ENCODE results near the gene KCNH5.

The KCNH5 gene, protein sequence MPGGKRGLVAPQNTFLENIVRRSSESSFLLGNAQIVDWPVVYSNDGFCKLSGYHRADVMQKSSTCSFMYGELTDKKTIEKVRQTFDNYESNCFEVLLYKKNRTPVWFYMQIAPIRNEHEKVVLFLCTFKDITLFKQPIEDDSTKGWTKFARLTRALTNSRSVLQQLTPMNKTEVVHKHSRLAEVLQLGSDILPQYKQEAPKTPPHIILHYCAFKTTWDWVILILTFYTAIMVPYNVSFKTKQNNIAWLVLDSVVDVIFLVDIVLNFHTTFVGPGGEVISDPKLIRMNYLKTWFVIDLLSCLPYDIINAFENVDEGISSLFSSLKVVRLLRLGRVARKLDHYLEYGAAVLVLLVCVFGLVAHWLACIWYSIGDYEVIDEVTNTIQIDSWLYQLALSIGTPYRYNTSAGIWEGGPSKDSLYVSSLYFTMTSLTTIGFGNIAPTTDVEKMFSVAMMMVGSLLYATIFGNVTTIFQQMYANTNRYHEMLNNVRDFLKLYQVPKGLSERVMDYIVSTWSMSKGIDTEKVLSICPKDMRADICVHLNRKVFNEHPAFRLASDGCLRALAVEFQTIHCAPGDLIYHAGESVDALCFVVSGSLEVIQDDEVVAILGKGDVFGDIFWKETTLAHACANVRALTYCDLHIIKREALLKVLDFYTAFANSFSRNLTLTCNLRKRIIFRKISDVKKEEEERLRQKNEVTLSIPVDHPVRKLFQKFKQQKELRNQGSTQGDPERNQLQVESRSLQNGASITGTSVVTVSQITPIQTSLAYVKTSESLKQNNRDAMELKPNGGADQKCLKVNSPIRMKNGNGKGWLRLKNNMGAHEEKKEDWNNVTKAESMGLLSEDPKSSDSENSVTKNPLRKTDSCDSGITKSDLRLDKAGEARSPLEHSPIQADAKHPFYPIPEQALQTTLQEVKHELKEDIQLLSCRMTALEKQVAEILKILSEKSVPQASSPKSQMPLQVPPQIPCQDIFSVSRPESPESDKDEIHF

DNA sequence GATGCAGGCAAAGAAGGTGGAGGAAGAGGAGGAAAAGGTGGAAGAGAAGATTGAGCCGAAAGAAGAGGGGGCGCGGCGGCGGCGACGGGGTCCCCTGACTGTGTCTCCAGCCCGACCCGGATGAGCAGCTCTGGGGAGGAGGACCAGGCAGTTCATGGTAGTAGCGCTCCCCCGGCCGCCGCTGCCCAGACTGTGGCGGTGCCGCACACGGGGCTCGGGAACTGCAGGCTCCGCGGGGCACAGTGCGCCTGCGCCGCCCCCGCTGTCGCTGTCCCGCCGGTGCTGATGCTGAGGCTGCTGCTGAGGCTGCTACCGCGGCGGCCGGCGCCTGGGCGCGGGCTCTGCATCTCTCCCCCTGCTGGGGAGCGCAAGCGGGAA, at the start of gene KCNH5:
Gene KCNH5, minus strand, starts transcription at position 225 of the 378 bp plus-strand sequence. CDS start 272 bp downstream, outside the sequence.
- peak; percentile 0 to 2 for DNase-seq
- no peak for TF ChIP-seq POLR2A (IDR thresholded peaks at IDR 0.05; ENCODE audit: low read length)
- TF ChIP-seq GATA1 (IDR thresholded peaks at IDR 0.05; ENCODE audit: low read depth, low read length) = no peak

DNA sequence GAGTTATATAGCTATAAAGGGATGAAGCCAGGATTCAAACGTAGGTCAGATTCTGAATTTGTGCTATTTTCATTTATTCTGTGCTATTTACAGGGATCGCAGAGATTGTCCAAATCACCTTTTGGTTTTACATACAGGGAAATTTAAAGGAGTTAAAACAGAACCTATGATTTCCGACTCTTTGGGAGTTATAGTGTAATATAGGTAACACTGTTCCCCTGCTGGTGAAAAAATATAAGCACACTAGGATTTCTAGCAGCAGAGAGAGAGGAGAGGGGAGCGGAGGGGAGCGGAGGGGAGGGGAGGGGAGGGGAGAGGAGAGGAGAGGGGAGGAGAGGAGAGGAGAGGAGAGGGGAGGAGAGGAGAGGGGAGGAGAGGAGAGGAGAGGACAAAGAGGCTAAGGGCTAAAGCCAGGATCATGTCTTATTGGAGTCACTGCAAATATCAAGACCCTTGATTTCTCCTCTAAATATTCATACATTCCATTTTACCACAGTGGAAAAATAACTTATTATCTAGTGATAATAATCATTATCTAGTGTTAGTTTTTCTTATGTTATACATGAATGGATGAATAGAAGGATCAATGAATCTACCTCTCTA, 46.2 kb upstream of the KCNH5 start:
- no peak for DNase-seq
- no peak for TF ChIP-seq GATA1 (IDR thresholded peaks at IDR 0.05; ENCODE audit: low read depth, low read length)
- no peak for TF ChIP-seq POLR2A (IDR thresholded peaks at IDR 0.05; ENCODE audit: low read length)

DNA sequence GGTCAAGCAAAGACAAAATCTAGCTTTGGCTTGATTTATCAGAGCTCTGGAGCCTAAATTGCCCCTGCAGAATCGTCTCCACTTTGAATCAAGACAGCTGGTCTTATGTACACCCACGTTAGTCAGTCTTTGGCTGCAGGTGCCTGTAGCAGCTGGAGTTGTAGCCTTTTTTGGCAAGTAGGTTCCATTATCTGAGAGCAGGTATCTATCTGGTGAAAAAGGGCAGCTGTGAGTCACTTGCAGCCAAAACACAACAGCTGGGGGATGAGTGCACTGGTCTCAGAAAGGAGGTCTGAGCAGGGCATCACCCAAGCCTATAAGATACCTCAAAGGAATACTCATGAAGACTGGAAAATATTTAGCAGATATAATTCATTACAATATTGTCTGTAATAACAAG, 43.6 kb upstream of the KCNH5 start:
- DNase-seq = no peak
- TF ChIP-seq GATA1 (IDR thresholded peaks at IDR 0.05; ENCODE audit: low read depth, low read length) (no peak), POLR2A (IDR thresholded peaks at IDR 0.05; ENCODE audit: low read length) (no peak)

DNA sequence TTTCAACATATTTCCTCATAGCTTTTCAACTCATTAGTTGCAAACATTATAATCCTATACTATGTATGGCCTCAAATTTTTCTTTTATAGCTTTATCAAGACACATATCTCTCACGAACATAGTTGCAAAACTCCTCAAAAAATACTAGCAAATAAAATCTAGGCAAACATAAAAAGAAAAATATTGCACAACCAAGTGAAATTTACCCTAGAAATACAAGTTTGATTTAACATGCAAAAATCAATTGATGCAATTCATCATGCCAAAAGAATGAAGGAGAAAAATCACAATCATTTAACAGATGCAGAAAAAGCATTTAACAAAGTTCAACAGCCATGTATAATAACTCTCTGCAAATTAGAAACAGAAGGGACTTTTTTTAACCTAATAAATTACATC, 33.3 kb upstream of the KCNH5 start:
- DNase-seq = no peak

DNA sequence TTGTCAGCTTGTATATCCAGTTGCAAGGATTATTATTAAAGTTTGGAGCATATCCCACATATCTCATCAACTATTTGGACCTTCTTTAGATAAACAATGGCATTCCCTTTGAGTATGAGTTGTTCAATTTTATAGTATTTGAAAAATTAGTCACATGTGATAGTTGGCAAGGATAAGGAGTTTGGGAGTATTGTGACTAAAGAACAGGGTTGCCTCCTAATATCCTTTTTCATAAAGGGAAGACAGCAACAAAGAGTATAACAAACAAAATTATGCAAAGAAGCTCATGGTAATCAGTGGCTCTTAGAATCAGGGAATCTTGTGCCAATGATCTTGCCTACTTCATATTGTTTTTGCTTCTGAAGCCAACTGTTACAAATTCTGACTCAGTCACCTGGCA, 31.2 kb upstream of the KCNH5 start:
- TF ChIP-seq GATA1 (IDR thresholded peaks at IDR 0.05; ENCODE audit: low read depth, low read length) (no peak), POLR2A (IDR thresholded peaks at IDR 0.05; ENCODE audit: low read length) (no peak)
- no peak for DNase-seq

More for the DNA sequence above, 33.3 kb upstream of the KCNH5 start:
- TF ChIP-seq GATA1 (IDR thresholded peaks at IDR 0.05; ENCODE audit: low read depth, low read length) (no peak), POLR2A (IDR thresholded peaks at IDR 0.05; ENCODE audit: low read length) (no peak)

DNA sequence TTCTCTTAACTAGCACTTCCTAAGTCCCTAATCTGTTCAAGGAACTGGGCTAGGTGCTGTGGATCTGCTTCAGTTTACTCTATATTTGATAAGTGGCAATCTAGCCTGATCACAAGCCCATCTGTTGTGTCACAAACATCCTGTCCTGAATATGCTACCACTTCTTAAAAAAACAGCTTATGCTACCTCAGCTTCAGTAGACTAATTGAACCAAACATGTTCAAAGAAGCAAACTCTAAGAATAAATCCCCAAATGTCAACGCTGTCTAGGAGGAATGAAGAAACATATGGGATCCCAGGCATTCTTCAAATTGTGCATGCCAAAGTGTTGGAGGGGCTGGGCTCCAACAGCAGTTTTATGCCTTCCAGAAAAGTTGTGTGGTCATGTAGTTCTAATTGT, 10.4 kb upstream of the KCNH5 start:
- TF ChIP-seq POLR2A (IDR thresholded peaks at IDR 0.05; ENCODE audit: low read length) (no peak), GATA1 (IDR thresholded peaks at IDR 0.05; ENCODE audit: low read depth, low read length) (no peak)
- no peak for DNase-seq

DNA sequence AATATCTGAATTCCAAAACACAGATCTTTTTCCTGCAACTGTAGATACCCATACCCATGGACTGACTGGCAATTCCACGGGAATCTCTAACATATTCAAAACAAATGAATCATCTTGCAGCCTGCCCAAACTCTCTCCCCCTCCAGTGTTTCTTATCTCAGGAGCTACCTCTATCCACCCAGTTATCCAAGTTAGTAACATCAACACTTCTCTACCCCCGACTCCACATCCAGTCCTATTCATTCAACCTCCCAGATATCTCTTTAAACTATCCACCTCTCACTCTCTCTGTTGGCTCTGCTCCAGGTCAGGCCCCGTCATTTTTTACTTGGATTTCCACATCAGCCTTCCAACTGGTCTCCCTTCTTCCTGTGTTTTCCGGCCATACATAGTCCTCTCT, 6.7 kb upstream of the KCNH5 start:
- DNase-seq = no peak
- TF ChIP-seq GATA1 (IDR thresholded peaks at IDR 0.05; ENCODE audit: low read depth, low read length) (no peak), POLR2A (IDR thresholded peaks at IDR 0.05; ENCODE audit: low read length) (no peak)

DNA sequence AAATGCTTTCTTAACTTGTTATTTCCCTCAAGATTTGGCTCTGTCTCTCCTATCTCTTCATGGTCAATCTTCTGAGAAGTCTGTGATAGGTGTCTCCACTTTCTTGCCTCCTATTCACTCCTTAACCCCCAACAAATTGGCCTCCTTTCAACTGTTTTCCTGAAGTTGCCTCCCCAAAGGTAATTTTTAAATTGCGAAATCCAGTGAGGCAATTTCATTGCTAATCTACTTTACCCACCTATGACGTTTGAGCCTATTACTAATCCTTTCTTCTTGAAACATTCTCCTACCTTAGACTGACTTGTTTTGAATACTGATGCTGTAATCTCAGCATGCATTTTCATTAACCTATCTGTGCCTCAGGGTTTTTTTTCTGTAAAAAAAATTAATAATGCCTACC, 6.0 kb upstream of the KCNH5 start:
- no peak for TF ChIP-seq POLR2A (IDR thresholded peaks at IDR 0.05; ENCODE audit: low read length)
- no peak for TF ChIP-seq GATA1 (IDR thresholded peaks at IDR 0.05; ENCODE audit: low read depth, low read length)
- no peak for DNase-seq

DNA sequence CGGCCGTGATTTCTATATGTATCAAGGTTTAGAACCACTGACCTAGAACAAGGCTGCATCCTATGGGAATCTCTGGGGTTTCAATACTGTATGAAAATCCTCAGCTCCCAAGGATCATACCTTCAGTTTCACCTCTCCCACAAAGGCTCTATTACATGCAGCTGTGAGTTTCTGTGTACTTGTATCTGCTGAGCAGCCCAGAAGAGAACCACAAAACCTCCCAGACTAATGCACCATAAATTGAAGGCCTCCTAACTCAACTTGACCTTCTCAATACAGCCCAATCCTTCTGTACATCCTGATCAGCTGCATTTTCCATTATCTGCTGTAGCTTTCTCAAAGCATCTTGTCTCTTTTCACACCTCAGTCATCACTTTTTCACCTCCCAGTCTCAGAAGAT, 5.4 kb upstream of the KCNH5 start:
- no peak for DNase-seq
- TF ChIP-seq GATA1 (IDR thresholded peaks at IDR 0.05; ENCODE audit: low read depth, low read length) (no peak), POLR2A (IDR thresholded peaks at IDR 0.05; ENCODE audit: low read length) (no peak)

DNA sequence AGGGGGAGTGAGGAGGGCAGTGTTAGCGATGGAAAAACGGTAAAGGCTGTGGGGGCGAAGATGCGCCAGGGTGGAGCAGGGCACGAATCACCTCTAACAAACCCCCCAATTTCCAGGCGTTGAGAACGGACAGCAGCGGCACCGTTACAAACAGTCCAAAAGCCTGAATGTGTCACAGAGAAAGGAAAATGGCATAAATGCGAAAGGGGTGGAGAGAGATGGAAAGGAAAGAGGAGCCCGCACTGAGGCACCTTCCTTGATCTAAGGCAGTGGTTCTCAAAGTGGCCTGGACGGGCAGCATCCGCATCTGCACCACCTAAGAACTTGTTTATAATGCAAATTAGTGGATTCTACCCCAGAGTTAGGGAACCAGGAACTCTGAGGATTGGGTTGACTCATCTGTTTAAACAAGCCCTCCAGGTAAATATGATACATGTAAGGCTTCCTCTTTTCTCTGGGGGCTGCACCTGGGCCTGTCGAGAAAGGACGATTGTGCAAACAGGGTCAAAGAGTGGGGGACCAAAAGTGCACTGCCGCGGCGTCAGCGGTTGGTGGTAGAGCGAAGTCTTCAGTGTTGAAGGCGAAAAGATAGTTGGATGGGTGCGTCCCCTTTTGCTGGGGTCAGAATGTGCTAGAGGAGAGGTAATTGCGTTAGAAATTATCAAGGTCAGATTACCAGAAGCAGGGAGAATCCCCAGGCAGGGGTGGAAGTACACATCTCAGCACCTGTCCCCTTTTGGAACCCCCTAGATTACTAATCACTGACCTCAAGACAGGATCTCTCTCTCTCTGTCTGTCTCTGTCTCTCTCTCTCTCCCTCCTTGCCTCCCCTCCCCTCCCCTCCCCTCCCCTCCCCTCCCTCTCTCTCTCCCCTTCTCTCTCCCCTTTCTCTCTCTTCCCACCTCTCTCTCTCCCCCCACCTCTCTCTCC, 1.3 kb upstream of the KCNH5 start:
- no peak for DNase-seq
- TF ChIP-seq GATA1 (IDR thresholded peaks at IDR 0.05; ENCODE audit: low read depth, low read length) (no peak), POLR2A (IDR thresholded peaks at IDR 0.05; ENCODE audit: low read length) (no peak)

DNA sequence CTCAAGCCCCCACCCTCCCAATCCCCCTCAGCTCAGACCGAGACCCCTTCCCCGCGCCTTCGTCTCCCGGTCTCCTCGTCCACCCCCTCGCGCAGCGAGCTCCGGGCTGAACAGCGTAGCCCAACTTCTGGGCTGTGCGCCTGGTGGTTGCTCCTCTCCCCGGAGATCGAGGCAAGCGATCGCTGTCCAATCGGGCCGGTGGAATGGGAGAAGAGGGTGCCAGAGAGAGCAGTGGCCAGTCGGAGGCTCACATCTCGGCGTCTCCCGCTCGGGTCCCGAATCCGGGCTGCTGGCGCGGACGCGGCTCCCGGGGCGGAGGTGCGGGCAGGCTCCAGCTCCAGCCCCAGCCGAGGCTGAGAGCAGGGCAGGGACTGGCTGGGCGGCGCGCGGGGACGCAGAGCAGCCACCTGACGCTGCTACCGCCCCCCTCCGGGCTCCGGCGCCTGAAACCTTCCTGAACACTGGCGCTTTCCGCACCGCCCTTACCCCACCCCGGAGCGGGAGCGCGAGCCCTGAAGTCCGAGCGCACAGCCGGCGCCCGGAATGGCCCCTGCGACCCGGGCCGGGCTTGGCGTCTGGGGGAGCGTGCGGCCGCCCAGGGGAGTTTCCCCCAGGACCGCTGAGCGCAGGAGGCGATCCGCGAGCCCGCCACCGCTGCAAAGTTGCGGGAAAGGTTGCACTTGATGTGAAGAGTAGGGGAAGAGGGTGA, 508 bp upstream of the KCNH5 start:
- DNase-seq = no peak
- TF ChIP-seq GATA1 (IDR thresholded peaks at IDR 0.05; ENCODE audit: low read depth, low read length) = no peak
- TF ChIP-seq POLR2A (IDR thresholded peaks at IDR 0.05; ENCODE audit: low read length) = no peak

DNA sequence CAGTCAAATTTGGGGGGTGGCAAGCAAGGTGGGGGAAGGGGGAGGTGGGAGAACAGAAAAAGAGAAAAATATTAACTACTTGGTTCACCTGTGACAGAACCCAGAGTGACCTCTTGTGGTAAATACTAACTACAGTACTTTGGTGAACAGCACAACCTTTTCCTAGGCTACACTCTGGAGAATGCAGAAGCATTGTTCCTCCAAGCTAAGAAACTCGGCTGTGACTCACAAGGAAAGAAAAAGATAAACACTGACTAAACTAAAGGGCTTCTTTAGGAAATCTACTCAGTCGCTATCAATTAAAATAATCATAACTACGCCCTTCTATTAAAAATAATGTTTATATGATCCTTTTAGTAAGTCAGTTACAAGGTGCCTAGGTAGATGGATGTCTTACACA, 5.4 kb downstream of the KCNH5 start:
- DNase-seq = peak; percentile 1

More for the DNA sequence above, 5.4 kb downstream of the KCNH5 start:
- TF ChIP-seq POLR2A (IDR thresholded peaks at IDR 0.05; ENCODE audit: low read length) = no peak
- TF ChIP-seq GATA1 (IDR thresholded peaks at IDR 0.05; ENCODE audit: low read depth, low read length) = no peak

Measured in erythroblast (primary cell).